Stimulated activated CD4-positive, alpha-beta T cell treated with anti-CD3 and anti-CD28 coated beads, TNF-alpha, amount 100 ng/mL, for 24 hours (primary cell): ENCODE measurements around the gene MARK1.

Source experiments
- DNase-seq, 3 experiments: peaks; one replicate each; pipeline ENCODE4 v3.0.0-alpha.2; 2020; ENCODE audit warnings: low read depth in 3 of 3

MARK1 gene

GRCh38 chr1:220690140-220691052 is 162.5 kb downstream of the MARK1 start, which contains the start of gene C1orf115:
Gene C1orf115 (plus strand): TSS chr1:220690363. CDS start chr1:220690403, 40 bp downstream.
- peak; percentile 42 to 76 (median 54) for DNase-seq

- no peak for DNase-seq
Measured at GRCh38 chr1:220691053-220691684, 163.2 kb downstream of the MARK1 start.

GRCh38 chr1:220692436-220693228 is 164.7 kb downstream of the MARK1 start:
- DNase-seq, result no peak

- no peak for DNase-seq
Measured at GRCh38 chr1:220694866-220695382, 167.0 kb downstream of the MARK1 start.

- no peak for DNase-seq
Measured at GRCh38 chr1:220695426-220695825, 167.5 kb downstream of the MARK1 start.

GRCh38 chr1:220696226-220696862 is 168.4 kb downstream of the MARK1 start:
- DNase-seq, result no peak

- no peak for DNase-seq
Measured at GRCh38 chr1:220696863-220697231, 168.9 kb downstream of the MARK1 start.

GRCh38 chr1:220697326-220697725 is 169.4 kb downstream of the MARK1 start:
- no peak for DNase-seq

- no peak for DNase-seq
Measured at GRCh38 chr1:220698607-220699016, 170.7 kb downstream of the MARK1 start.

GRCh38 chr1:220699044-220699443 is 171.1 kb downstream of the MARK1 start:
- DNase-seq, result no peak

GRCh38 chr1:220700556-220701179 is 172.7 kb downstream of the MARK1 start:
- DNase-seq, result no peak

- no peak for DNase-seq
Measured at GRCh38 chr1:220701974-220702373, 174.0 kb downstream of the MARK1 start.

- DNase-seq, result no peak
Measured at GRCh38 chr1:220702733-220703270, 174.9 kb downstream of the MARK1 start.

- no peak for DNase-seq
Measured at GRCh38 chr1:220703305-220703704, 175.4 kb downstream of the MARK1 start.

- no peak for DNase-seq
Measured at GRCh38 chr1:220705782-220706181, 177.8 kb downstream of the MARK1 start.

- DNase-seq, result no peak
Measured at GRCh38 chr1:220706480-220706879, 178.5 kb downstream of the MARK1 start.

GRCh38 chr1:220707160-220707559 is 179.2 kb downstream of the MARK1 start:
- DNase-seq, result no peak

GRCh38 chr1:220708244-220708643 is 180.3 kb downstream of the MARK1 start:
- DNase-seq, result no peak

- DNase-seq, result no peak
Measured at GRCh38 chr1:220708936-220709801, 181.2 kb downstream of the MARK1 start.

- no peak for DNase-seq
Measured at GRCh38 chr1:220710333-220710732, 182.4 kb downstream of the MARK1 start.
